ENCODE data around the gene RCAN2.

RCAN2 gene

GRCh38 chr6:46327779-46328178 lies 163.5 kb downstream of the RCAN2 start:
- TF ChIP-seq, protein P1, sequence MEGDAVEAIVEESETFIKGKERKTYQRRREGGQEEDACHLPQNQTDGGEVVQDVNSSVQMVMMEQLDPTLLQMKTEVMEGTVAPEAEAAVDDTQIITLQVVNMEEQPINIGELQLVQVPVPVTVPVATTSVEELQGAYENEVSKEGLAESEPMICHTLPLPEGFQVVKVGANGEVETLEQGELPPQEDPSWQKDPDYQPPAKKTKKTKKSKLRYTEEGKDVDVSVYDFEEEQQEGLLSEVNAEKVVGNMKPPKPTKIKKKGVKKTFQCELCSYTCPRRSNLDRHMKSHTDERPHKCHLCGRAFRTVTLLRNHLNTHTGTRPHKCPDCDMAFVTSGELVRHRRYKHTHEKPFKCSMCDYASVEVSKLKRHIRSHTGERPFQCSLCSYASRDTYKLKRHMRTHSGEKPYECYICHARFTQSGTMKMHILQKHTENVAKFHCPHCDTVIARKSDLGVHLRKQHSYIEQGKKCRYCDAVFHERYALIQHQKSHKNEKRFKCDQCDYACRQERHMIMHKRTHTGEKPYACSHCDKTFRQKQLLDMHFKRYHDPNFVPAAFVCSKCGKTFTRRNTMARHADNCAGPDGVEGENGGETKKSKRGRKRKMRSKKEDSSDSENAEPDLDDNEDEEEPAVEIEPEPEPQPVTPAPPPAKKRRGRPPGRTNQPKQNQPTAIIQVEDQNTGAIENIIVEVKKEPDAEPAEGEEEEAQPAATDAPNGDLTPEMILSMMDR (conservative IDR thresholded peaks at IDR 0.05) = no peak
- H3K27ac ChIP-seq = no peak overlapping the region

DNA sequence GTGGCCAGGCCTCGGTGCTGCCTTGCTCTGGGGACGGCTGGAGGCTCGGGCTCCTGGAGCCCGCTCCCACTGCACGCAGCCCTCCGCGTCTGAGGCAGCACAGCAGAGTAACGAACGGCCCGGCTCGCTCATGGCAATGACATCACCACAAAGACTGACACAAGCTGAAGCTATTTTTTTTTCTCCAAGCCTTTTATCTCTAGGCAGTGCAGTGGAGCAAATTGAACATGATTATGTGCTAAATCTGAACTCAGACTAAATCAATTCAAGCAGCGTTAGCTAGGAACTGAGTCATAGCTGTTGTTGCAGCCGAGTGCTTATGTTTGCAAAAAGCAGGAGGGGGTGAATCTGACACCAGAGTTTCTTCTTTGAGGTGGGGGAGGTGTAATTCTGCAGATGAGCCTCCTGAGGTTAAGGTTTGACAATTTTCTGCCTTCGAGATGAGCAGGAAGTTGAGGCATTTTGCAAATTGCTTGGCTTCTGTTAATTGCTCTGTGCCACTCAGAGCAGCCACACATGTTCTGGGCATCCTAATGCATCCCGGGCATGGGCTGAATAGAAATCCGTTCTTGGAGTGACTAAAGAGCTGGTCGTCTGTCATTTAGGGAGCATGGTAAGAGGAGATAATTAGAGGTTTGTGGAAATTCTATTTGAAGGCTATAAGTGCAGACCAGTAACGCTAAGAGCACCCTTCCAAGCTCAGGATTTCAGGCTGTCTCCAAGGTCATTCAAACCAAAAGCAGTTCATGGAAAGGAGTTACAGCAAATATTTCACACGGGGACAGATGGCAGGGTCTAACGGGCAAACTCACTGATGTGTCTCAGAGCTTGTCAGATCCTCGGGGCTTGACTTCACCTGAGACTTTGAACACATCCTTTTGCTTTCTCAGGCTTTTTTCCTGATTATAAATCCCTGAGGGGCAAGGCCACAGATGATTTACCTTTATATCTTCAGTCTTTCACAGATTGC lies 165.4 kb downstream of the RCAN2 start:
- H3K27ac ChIP-seq = no peak overlapping the region

GRCh38 chr6:46324706-46325105 lies 166.5 kb downstream of the RCAN2 start:
- TF ChIP-seq, protein P1 (conservative IDR thresholded peaks at IDR 0.05) = no peak

More for the DNA sequence above, 165.4 kb downstream of the RCAN2 start:
- TF ChIP-seq, protein P1 (conservative IDR thresholded peaks at IDR 0.05) = no peak

GRCh38 chr6:46323966-46324622 lies 167.2 kb downstream of the RCAN2 start:
- H3K27ac ChIP-seq = no peak overlapping the region
- TF ChIP-seq, protein P1 (conservative IDR thresholded peaks at IDR 0.05) = no peak

More at GRCh38 chr6:46324706-46325105, 166.5 kb downstream of the RCAN2 start:
- no peak overlapping the region for H3K27ac ChIP-seq

DNA sequence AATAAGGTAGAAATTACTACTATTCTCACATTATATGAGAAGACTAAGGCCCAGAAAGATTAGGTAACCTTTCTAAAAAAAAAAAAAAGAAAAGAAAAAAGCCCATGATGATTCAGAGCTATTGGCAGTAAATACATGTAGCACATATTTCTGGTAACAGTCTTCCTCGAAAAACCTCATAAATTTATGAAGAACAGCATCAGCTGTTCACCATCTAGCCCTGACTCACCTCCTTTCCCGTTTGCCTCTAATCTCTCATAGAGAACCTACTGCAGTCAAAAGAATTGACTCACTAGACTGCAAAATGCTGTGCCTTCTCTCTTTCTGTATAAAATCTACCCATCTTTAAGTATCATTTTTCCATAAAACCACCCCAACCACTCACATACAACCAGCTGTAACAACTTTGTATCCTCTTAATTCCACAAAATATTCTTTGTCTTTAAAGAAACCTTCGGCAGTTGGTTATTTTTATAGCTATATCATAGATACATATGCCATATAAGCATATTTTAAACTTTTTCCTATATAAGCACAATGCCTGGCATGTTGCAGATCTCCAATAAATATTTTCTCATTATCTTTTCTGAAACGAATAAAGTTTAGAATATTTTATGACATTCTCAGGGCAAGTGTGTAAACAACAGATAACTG lies 167.8 kb downstream of the RCAN2 start:
- TF ChIP-seq, protein P1 (conservative IDR thresholded peaks at IDR 0.05) = no peak

GRCh38 chr6:46320505-46320904 lies 170.7 kb downstream of the RCAN2 start:
- TF ChIP-seq, protein P1 (conservative IDR thresholded peaks at IDR 0.05) = no peak
- no peak overlapping the region for H3K27ac ChIP-seq

More for the DNA sequence above, 167.8 kb downstream of the RCAN2 start:
- H3K27ac ChIP-seq = no peak overlapping the region

DNA sequence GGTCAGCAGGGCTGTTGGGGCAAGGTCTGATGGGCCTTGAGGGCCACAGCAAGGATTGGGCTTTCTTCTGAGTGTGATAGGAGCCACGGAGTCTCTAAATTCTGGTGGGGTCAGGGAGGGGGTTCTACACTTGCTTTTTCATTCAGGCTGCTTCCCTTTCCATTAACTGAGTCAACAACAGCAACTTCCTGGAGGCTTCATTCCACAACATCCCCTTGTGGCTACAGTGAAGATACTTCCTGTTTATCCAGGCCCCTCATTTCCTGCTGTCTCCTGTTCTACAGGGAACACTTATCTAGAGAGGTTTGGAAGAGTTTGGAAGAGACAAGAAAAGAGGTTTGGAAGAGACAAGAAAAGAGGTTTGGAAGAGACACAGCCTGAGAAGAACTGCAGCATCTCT lies 175.7 kb downstream of the RCAN2 start:
- H3K27ac ChIP-seq = no peak overlapping the region
- TF ChIP-seq, protein P1 (conservative IDR thresholded peaks at IDR 0.05) = no peak
